Measurements from ENCODE around the gene CD164. TPM values are rescaled to one million over a fixed set of nuclear protein-coding genes. Genes with fewer than 3 reads are reported as not detected.
"Not testable (repeated sequence)": the region's sequence is repeated elsewhere in the genome, so short reads cannot be mapped to it uniquely, and the experiment has no call there.

Gene CD164
- total RNA-seq, 1 experiment from 2014 or later: 486 TPM

GRCh38 chr6:109374326-109374892 lies 7.9 kb downstream of the CD164 start:
- no peak for DNase-seq (ENCODE audit: low read depth)

GRCh38 chr6:109373762-109374161 lies 8.5 kb downstream of the CD164 start:
- peak; percentile 40 for DNase-seq (ENCODE audit: low read depth)

GRCh38 chr6:109373331-109373730 lies 8.9 kb downstream of the CD164 start:
- DNase-seq (ENCODE audit: low read depth): no peak

GRCh38 chr6:109372130-109372529 lies 10.1 kb downstream of the CD164 start:
- peak; percentile 25 for DNase-seq (ENCODE audit: low read depth)

GRCh38 chr6:109370792-109371191 lies 11.5 kb downstream of the CD164 start:
- DNase-seq (ENCODE audit: low read depth): no peak

GRCh38 chr6:109370336-109370735 lies 11.9 kb downstream of the CD164 start:
- DNase-seq (ENCODE audit: low read depth): no peak

- DNase-seq (ENCODE audit: low read depth): no peak
These were observed 12.5 kb downstream of the CD164 start for GRCh38 chr6:109369728-109370127.

- DNase-seq (ENCODE audit: low read depth): not testable (repeated sequence)
These were observed 17.7 kb downstream of the CD164 start for GRCh38 chr6:109364382-109365078.

- DNase-seq (ENCODE audit: low read depth): no peak
These were observed 18.5 kb downstream of the CD164 start for GRCh38 chr6:109363753-109364152.

GRCh38 chr6:109362102-109362884 lies 20.0 kb downstream of the CD164 start:
- no peak for DNase-seq (ENCODE audit: low read depth)

GRCh38 chr6:109360791-109361190 lies 21.5 kb downstream of the CD164 start:
- no peak for DNase-seq (ENCODE audit: low read depth)

GRCh38 chr6:109360281-109360680 lies 22.0 kb downstream of the CD164 start:
- no peak for DNase-seq (ENCODE audit: low read depth)

- DNase-seq (ENCODE audit: low read depth): no peak
These were observed 23.0 kb downstream of the CD164 start for GRCh38 chr6:109359248-109359647.

- no peak for DNase-seq (ENCODE audit: low read depth)
These were observed 24.1 kb downstream of the CD164 start for GRCh38 chr6:109358204-109358603.

- no peak for DNase-seq (ENCODE audit: low read depth)
These were observed 26.0 kb downstream of the CD164 start for GRCh38 chr6:109356237-109356636.

GRCh38 chr6:109351231-109352130 lies 30.8 kb downstream of the CD164 start:
- DNase-seq (ENCODE audit: low read depth): peak; percentile 48

GRCh38 chr6:109349419-109349987 lies 32.8 kb downstream of the CD164 start:
- DNase-seq (ENCODE audit: low read depth): peak; percentile 48

- no peak for DNase-seq (ENCODE audit: low read depth)
These were observed 34.0 kb downstream of the CD164 start for GRCh38 chr6:109348226-109348625.

GRCh38 chr6:109347779-109348178 lies 34.5 kb downstream of the CD164 start:
- no peak for DNase-seq (ENCODE audit: low read depth)

GRCh38 chr6:109345986-109346385 lies 36.3 kb downstream of the CD164 start:
- no peak for DNase-seq (ENCODE audit: low read depth)

GRCh38 chr6:109344226-109344625 lies 38.0 kb downstream of the CD164 start:
- no peak for DNase-seq (ENCODE audit: low read depth)

All from M059J (cell line).